Activated CD8-positive, alpha-beta memory T cell treated with anti-CD3 and anti-CD28 coated beads, Interleukin-2, amount 50 U/mL, for 4 hours (primary cell): ENCODE measurements around the gene RIMOC1.
A peak's percentile ranks its signal among the peaks of the same experiment; 100 is the strongest.
"Not testable (repeated sequence)": the region's sequence is repeated elsewhere in the genome, so short reads cannot be mapped to it uniquely, and the experiment has no call there.

ENCODE experiments used
- DNase-seq: peaks from one replicate; pipeline ENCODE4 v3.0.0-alpha.2; 2020

Gene RIMOC1

GRCh38 chr5:41891066-41891707, 13.0 kb upstream of the RIMOC1 start:
- no peak for DNase-seq

DNA sequence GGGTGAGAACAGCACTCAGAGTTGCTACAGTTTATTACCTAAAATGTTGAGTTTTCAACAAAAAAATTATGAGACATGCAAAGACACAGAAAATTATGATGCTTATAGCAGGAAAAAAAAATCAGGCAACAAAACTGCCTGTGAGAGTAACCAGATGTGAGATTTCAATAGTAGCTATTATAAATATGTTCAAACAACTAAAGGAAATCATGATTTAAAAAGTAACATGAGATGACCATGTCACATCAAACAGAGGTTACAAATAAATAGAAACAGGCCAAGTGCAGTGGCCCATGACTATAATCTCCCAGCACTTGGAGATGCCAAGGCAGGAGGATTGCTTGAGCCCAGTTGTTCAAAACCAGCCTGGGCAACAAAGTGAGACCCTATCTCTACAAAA, 12.1 kb upstream of the RIMOC1 start:
- DNase-seq = no peak

DNA sequence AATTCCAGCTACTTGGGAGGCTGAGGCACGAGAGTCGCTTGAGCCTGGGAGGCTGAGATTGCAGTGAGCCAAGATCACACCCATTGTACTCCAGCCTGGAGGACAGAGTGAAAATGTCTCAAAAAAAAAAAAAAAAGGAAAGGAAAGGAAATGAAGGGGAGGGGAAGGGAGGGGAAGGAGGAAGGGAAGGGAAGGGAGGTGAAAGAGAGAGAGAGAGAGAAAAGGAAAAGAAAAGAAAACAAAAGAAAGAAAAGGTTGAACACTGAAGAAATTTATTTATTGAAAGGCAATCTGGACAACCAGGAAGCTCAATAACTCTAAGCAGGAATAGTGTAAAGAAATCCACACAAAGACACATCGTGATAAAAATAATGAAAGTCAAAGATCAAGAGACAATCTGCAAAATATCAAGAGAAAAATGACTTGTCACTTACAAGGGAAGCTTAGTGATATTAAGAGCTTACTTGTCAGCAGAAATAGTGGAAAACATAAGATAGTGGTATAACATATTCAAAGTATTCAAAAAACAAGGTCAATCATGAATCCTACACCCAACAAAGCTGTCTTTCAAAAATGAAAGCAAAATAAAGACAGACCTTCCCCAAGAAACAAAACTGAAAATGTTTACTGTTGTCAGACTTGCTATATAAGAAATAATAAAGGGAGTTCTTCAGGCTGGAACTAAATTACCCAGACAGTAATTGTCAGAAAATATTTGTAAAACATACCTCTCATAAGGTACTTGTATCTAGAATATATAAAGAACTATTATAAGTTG, 10.9 kb upstream of the RIMOC1 start:
- DNase-seq = no peak

GRCh38 chr5:41896230-41896629, 7.9 kb upstream of the RIMOC1 start:
- no peak for DNase-seq

DNA sequence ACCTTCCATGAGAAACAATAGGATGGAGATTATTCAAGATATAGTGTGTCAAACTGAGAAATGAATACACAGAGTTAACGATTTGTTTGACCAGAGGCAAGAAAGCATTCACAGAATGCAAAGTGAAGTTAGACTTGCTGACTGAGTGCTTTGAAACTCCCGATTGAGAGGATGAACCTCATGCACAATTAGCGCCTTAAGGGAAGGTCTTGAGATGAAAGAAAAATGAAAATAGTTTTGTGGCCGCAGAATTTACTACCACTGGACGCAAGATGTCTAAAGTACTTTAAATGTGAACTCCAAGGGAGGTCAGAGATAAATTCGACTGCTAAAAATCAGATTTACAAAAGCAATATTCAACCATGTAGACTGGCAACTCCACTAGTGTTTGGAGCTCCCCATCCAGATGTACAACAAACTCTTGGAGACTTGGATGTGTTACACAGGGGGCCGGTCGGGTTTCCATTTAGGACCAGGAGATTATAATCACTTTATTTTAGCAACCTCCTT, 707 bp upstream of the RIMOC1 start:
- DNase-seq = no peak

GRCh38 chr5:41906151-41906550, 2.0 kb downstream of the RIMOC1 start:
- no peak for DNase-seq

- DNase-seq = no peak
These were observed 4.4 kb downstream of the RIMOC1 start for GRCh38 chr5:41908374-41909079.

- no peak for DNase-seq
These were observed 14.0 kb downstream of the RIMOC1 start for GRCh38 chr5:41918105-41918504.

DNA sequence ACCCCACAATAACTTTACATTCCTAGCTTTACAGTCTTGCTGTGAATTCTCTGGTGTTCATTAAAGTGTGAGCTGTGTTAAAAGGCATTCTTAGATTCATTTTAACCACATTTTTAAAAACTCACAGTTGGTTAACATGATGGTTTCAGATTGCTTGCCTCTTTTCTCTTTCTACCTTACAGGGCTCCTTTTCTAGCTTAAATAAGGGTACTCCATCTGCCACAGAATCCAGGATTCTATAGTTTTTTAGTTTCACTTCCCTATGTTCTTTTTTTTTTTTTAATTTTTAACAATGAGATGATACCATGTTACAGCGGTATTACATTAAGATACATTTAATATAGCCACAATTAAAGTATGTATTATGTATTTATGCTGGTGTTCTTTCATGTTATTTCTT, 17.0 kb downstream of the RIMOC1 start:
- no peak for DNase-seq

GRCh38 chr5:41921874-41922273, 17.7 kb downstream of the RIMOC1 start:
- DNase-seq = no peak

DNA sequence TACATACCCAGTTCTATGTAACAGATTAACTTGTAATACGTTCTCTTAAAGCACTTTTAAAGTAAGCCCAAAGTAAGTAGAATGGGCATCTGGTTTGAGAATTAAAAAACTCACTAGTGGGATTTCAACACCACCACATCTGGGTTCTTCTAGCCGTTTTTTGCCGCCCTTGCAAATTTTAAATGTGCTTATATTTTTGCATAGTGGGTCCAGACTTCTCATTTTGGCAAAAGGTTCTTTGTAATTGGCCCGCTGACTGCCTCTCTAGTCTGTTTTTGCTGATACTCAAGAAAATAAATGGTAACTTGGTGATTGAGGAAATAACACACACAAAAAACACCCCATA, 20.4 kb downstream of the RIMOC1 start:
- DNase-seq = no peak

- DNase-seq = peak; percentile 87
These were observed 20.9 kb downstream of the RIMOC1 start, which contains the start of gene FBXO4 for GRCh38 chr5:41924872-41925554. TSS of gene FBXO4 (plus strand) at chr5:41925281. CDS start at chr5:41925310, 29 bp downstream.

GRCh38 chr5:41925555-41925951, 21.4 kb downstream of the RIMOC1 start:
- DNase-seq = no peak

- DNase-seq = no peak
These were observed 23.5 kb downstream of the RIMOC1 start for GRCh38 chr5:41927604-41928003.

- DNase-seq = no peak
These were observed 24.9 kb downstream of the RIMOC1 start for GRCh38 chr5:41929035-41929434.

- no peak for DNase-seq
These were observed 28.6 kb downstream of the RIMOC1 start for GRCh38 chr5:41932770-41933169.

DNA sequence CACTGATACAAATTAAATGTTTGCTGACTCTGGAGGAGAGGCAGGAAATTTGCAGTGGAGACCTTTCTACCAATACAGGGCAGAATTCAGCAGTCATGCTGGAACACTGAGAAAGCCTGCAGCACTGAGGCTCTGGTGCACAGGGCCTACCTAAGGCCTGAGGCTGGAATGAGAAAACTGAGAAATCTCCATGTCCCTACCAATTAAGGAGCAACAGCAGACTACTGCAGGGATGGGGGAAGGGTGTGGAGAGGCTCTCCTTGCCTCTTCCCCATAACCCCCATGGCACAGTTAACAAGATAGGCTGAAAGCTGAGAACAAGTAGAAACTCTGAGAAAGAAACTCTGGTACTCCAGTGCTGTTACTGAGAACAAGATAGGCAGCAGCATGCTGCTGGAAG, 31.4 kb downstream of the RIMOC1 start:
- no peak for DNase-seq

GRCh38 chr5:41940641-41941040, 36.5 kb downstream of the RIMOC1 start:
- DNase-seq = no peak

DNA sequence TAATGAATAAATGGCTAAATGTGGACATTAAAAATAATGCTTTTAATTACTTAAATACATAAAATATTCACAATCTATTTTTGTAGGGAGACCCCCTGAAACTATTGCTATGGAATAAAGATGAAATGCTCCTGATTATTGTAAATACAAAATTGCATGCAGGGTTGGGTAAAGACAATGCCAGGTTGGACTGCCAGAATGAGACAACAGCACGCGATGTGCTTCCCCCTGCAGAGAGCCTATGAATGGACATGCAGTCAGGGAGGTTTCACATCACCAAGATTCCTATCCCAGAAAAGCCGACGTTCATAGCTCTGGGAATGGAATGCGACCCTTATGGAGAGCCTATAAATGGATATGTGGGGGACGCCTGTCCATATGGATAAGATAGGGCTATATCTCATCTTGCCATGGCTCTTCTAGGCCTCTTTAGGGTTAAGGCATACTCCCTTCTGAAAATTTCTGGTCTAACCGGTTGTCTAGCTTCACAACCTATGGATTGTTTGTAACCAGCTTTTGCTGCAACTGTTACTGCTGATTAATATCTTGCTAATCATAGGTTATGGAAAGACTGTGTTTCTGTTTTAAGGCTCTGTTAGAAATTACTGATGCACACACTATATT, 41.3 kb downstream of the RIMOC1 start:
- not testable (repeated sequence) for DNase-seq

DNA sequence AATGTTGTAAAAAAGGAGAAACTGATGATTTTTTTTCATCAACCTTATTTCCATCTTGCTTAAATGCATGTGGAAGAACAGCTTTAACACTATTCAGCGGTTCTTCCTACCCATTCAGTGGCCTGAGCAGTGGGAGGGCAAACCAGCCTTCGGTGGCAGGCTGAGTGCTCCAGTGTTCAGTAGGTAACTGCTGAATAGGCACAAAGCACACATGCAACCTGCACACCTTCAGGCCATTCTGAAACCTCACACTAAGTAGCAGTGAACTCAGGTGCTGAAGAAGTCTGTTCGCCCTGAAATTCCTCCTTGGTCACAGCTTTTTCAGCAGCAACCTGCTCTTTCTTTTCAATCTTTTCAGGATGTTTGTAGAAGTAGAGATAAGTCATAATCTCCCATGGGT, 47.1 kb downstream of the RIMOC1 start:
- DNase-seq = no peak
